ENCODE data around the gene ZDHHC6.
A peak's percentile ranks its signal among the peaks of the same experiment; 100 is the strongest.
"Not testable (repeated sequence)": the region's sequence is repeated elsewhere in the genome, so short reads cannot be mapped to it uniquely, and the experiment has no call there.

ZDHHC6 gene

GRCh38 chr10:112389271-112389822, 57.4 kb downstream of the ZDHHC6 start:
- DNase-seq (ENCODE audit: low read depth in 2 of 2): peak in 1 of 2 donors; percentile 43

- DNase-seq (ENCODE audit: low read depth in 2 of 2): no peak
These were observed 58.2 kb downstream of the ZDHHC6 start for GRCh38 chr10:112388548-112388947.

DNA sequence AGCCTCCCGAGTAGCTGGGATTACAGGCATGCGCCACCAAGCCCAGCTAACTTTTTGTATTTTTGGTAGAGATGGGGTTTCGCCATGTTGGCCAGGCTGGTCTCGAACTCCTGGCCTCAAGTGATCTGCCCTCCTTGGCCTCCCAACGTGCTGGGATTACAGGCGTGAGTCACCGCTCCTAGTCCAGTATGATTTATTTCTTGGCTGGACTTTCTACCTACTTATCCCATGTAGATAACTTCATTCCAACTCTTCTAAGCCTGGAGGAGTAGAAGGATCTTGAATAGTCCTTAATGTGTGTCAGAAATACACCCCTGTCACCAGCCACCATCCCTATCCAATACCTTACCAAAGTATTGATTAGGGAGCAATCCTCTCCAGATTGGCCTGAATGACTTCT, 58.7 kb downstream of the ZDHHC6 start:
- DNase-seq (ENCODE audit: low read depth in 2 of 2): not testable (repeated sequence)

DNA sequence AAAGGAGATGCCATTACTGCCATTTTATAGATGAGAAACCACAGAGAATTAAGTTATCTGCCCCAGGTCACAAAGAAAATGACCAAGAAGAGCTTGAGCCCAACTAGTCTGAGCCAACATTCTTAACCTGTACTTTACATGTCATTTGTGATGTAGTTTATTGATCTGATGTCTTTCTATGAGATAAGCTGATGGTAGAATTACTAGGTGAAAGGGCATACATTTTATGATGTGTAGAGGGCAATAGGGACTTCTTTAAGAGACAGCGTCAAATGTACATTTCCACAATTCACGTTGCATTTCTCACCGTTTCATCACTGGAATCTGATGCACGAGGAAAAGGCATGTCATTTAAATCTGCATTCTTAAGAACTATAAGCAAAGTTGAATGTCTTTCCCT, 61.5 kb downstream of the ZDHHC6 start:
- DNase-seq (ENCODE audit: low read depth in 2 of 2): no peak

DNA sequence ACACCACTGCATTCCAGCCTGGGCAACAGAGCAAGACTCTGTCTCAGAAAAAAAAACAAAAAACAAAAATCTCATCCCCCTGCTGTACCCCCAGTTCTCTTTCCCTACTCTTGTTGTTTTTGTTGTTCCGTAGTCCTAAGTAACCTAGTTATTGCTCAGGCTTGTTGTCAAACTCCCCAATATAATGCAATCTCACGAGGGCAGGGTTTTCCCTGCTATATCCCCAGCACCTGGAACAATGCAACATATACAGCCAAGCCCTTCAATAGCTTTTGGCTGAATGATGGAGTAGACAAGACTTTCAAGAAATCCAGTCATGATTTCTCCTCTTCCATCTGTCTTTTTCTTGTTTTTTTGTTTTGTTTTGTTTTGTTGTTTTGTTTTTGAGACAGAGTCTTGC, 62.6 kb downstream of the ZDHHC6 start:
- no peak for DNase-seq (ENCODE audit: low read depth in 2 of 2)

DNA sequence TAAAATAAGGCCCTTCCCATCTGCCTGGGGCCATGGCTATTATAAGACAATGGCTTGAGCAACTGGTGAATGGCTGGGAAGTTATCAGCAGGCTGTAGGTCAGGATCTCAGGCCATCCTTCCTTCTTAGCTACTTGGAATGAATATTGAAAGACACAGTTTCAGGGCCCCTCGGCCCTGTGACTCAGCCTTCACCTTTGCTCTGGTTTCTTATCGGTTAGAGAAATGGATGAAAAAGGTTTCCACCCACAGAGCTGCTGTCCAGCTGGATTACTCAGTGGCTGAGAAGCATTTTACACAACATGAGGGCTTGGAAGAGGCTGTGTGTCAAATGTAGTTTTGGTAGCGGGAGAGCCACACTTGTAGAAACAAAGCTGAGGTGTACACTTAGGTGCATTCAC, 63.4 kb downstream of the ZDHHC6 start:
- no peak for DNase-seq (ENCODE audit: low read depth in 2 of 2)

DNA sequence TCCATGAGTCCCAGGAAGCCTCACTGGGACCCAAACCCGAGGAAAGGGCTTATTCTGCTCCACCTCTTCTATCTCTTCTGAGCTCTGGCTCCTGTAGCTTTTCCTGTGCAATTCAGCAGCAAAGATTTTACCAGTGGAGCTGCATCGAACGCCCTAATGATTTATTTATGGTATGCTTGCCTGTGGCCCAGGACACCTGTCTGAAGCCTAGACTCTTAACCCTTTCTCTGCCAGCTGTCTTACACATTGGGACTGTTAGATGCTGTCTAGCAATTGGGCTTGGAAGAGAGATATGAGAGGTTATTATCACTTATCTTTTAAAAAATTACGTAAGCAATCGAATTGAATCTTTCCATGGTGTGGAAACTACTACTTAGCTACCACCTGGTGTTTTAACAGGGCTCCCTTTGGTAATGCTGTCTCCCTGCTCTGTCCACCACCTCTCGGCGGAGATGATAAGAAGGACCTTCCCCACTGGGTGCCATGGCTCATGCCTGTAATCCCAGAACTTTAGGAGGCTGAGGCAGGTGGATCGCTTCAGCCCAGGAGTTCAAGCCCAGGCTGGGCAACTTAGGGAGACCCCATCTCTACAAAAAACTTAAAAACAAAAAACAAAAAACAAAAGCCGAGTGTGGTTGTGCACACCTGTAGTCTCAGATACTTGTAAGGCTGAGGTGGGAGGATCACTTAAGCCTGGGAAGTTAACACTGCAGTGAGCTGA, 64.0 kb downstream of the ZDHHC6 start:
- no peak for DNase-seq (ENCODE audit: low read depth in 2 of 2)
